ENCODE measurements around the gene MAN1B1.
A peak's percentile ranks its signal among the peaks of the same experiment; 100 is the strongest.

The MAN1B1 gene

GRCh38 chr9:137065336-137065967 is 21.3 kb upstream of the MAN1B1 start:
- Histone ChIP-seq H3K36me3 (ENCODE audit: control insufficient read depth, insufficient read depth, low read length) (peaks cover 10% of the 10 kb centered on the region), H3K27me3 (ENCODE audit: control insufficient read depth, insufficient read depth, low read length) (peaks cover 7% of the 10 kb centered on the region), H3K9me3 (ENCODE audit: control insufficient read depth, insufficient read depth, low read length) (no peaks in the 10 kb centered on the region), H3K4me1 (ENCODE audit: control insufficient read depth, insufficient read depth, low read length) (no peaks in the 10 kb centered on the region), H3K4me3 (ENCODE audit: low read depth, low read length) (no peak overlapping the region), H3K9ac (ENCODE audit: low read depth, low read length) (no peak overlapping the region)

- Histone ChIP-seq H3K9me3 (ENCODE audit: control insufficient read depth, insufficient read depth, low read length) (no peaks in the 10 kb centered on the region), H3K36me3 (ENCODE audit: control insufficient read depth, insufficient read depth, low read length) (peaks cover 10% of the 10 kb centered on the region), H3K4me3 (ENCODE audit: low read depth, low read length) (no peak overlapping the region), H3K4me1 (ENCODE audit: control insufficient read depth, insufficient read depth, low read length) (no peaks in the 10 kb centered on the region), H3K9ac (ENCODE audit: low read depth, low read length) (no peak overlapping the region), H3K27me3 (ENCODE audit: control insufficient read depth, insufficient read depth, low read length) (peaks cover 8% of the 10 kb centered on the region)
These were observed 20.5 kb upstream of the MAN1B1 start for GRCh38 chr9:137066096-137066861.

- Histone ChIP-seq H3K9ac (ENCODE audit: low read depth, low read length) (no peak overlapping the region), H3K4me1 (ENCODE audit: control insufficient read depth, insufficient read depth, low read length) (no peaks in the 10 kb centered on the region), H3K27me3 (ENCODE audit: control insufficient read depth, insufficient read depth, low read length) (peaks cover 11% of the 10 kb centered on the region), H3K4me3 (ENCODE audit: low read depth, low read length) (no peak overlapping the region), H3K9me3 (ENCODE audit: control insufficient read depth, insufficient read depth, low read length) (no peaks in the 10 kb centered on the region), H3K36me3 (ENCODE audit: control insufficient read depth, insufficient read depth, low read length) (peaks cover 10% of the 10 kb centered on the region)
These were observed 18.8 kb upstream of the MAN1B1 start for GRCh38 chr9:137067860-137068538.

GRCh38 chr9:137068539-137069507 is 18.0 kb upstream of the MAN1B1 start:
- Histone ChIP-seq H3K9ac (ENCODE audit: low read depth, low read length) (no peak overlapping the region), H3K4me3 (ENCODE audit: low read depth, low read length) (peak overlapping the region; percentile 66), H3K4me1 (ENCODE audit: control insufficient read depth, insufficient read depth, low read length) (no peaks in the 10 kb centered on the region)

GRCh38 chr9:137069508-137070091 is 17.2 kb upstream of the MAN1B1 start:
- H3K27me3 ChIP-seq (ENCODE audit: control insufficient read depth, insufficient read depth, low read length): peaks cover 11% of the 10 kb centered on the region
- peak overlapping the region; percentile 66 for H3K4me3 ChIP-seq (ENCODE audit: low read depth, low read length)
- peak overlapping the region; percentile 47 for H3K9ac ChIP-seq (ENCODE audit: low read depth, low read length)
- peaks cover 10% of the 10 kb centered on the region for H3K36me3 ChIP-seq (ENCODE audit: control insufficient read depth, insufficient read depth, low read length)
- H3K4me1 ChIP-seq (ENCODE audit: control insufficient read depth, insufficient read depth, low read length): no peaks in the 10 kb centered on the region
- no peaks in the 10 kb centered on the region for H3K9me3 ChIP-seq (ENCODE audit: control insufficient read depth, insufficient read depth, low read length)

More at GRCh38 chr9:137068539-137069507, 18.0 kb upstream of the MAN1B1 start:
- Histone ChIP-seq H3K9me3 (ENCODE audit: control insufficient read depth, insufficient read depth, low read length) (no peaks in the 10 kb centered on the region), H3K36me3 (ENCODE audit: control insufficient read depth, insufficient read depth, low read length) (peaks cover 10% of the 10 kb centered on the region), H3K27me3 (ENCODE audit: control insufficient read depth, insufficient read depth, low read length) (peaks cover 11% of the 10 kb centered on the region)

GRCh38 chr9:137070201-137070905 is 16.4 kb upstream of the MAN1B1 start, which contains the start of gene SAPCD2:
TSS of gene SAPCD2 (minus strand) at chr9:137070557. CDS start at chr9:137070460, 97 bp downstream.
- Histone ChIP-seq H3K9ac (ENCODE audit: low read depth, low read length) (peak within 1 kb of the TSS; percentile 47), H3K4me1 (ENCODE audit: control insufficient read depth, insufficient read depth, low read length) (peaks cover 5% of the 10 kb centered on the region), H3K36me3 (ENCODE audit: control insufficient read depth, insufficient read depth, low read length) (peaks cover 5% of the 10 kb centered on the region), H3K9me3 (ENCODE audit: control insufficient read depth, insufficient read depth, low read length) (no peaks in the 10 kb centered on the region), H3K27me3 (ENCODE audit: control insufficient read depth, insufficient read depth, low read length) (peaks cover 11% of the 10 kb centered on the region), H3K4me3 (ENCODE audit: low read depth, low read length) (peak within 1 kb of the TSS; percentile 66)

- peaks cover 6% of the 10 kb centered on the region for H3K4me1 ChIP-seq (ENCODE audit: control insufficient read depth, insufficient read depth, low read length)
- H3K36me3 ChIP-seq (ENCODE audit: control insufficient read depth, insufficient read depth, low read length): peaks cover 5% of the 10 kb centered on the region
- H3K4me3 ChIP-seq (ENCODE audit: low read depth, low read length): peak overlapping the region; percentile 49
- no peak overlapping the region for H3K9ac ChIP-seq (ENCODE audit: low read depth, low read length)
- peaks cover 11% of the 10 kb centered on the region for H3K27me3 ChIP-seq (ENCODE audit: control insufficient read depth, insufficient read depth, low read length)
- no peaks in the 10 kb centered on the region for H3K9me3 ChIP-seq (ENCODE audit: control insufficient read depth, insufficient read depth, low read length)
These were observed 15.9 kb upstream of the MAN1B1 start for GRCh38 chr9:137070906-137071275.

GRCh38 chr9:137071282-137071681 is 15.5 kb upstream of the MAN1B1 start:
- peak overlapping the region; percentile 49 for H3K4me3 ChIP-seq (ENCODE audit: low read depth, low read length)
- no peaks in the 10 kb centered on the region for H3K9me3 ChIP-seq (ENCODE audit: control insufficient read depth, insufficient read depth, low read length)
- peaks cover 6% of the 10 kb centered on the region for H3K4me1 ChIP-seq (ENCODE audit: control insufficient read depth, insufficient read depth, low read length)
- no peak overlapping the region for H3K9ac ChIP-seq (ENCODE audit: low read depth, low read length)
- peaks cover 5% of the 10 kb centered on the region for H3K36me3 ChIP-seq (ENCODE audit: control insufficient read depth, insufficient read depth, low read length)
- peaks cover 11% of the 10 kb centered on the region for H3K27me3 ChIP-seq (ENCODE audit: control insufficient read depth, insufficient read depth, low read length)

- H3K9ac ChIP-seq (ENCODE audit: low read depth, low read length): no peak overlapping the region
- no peaks in the 10 kb centered on the region for H3K36me3 ChIP-seq (ENCODE audit: control insufficient read depth, insufficient read depth, low read length)
- H3K4me1 ChIP-seq (ENCODE audit: control insufficient read depth, insufficient read depth, low read length): peaks cover 6% of the 10 kb centered on the region
- H3K4me3 ChIP-seq (ENCODE audit: low read depth, low read length): no peak overlapping the region
- no peaks in the 10 kb centered on the region for H3K9me3 ChIP-seq (ENCODE audit: control insufficient read depth, insufficient read depth, low read length)
- H3K27me3 ChIP-seq (ENCODE audit: control insufficient read depth, insufficient read depth, low read length): peaks cover 20% of the 10 kb centered on the region
These were observed 12.8 kb upstream of the MAN1B1 start for GRCh38 chr9:137073992-137074399.

- Histone ChIP-seq H3K9ac (ENCODE audit: low read depth, low read length) (peak overlapping the region; percentile 26), H3K4me1 (ENCODE audit: control insufficient read depth, insufficient read depth, low read length) (peaks cover 6% of the 10 kb centered on the region)
These were observed 12.0 kb upstream of the MAN1B1 start for GRCh38 chr9:137074657-137075274.

More at GRCh38 chr9:137074657-137075274, 12.0 kb upstream of the MAN1B1 start:
- peaks cover 6% of the 10 kb centered on the region for H3K36me3 ChIP-seq (ENCODE audit: control insufficient read depth, insufficient read depth, low read length)
- H3K27me3 ChIP-seq (ENCODE audit: control insufficient read depth, insufficient read depth, low read length): peaks cover 21% of the 10 kb centered on the region
- no peak overlapping the region for H3K4me3 ChIP-seq (ENCODE audit: low read depth, low read length)
- H3K9me3 ChIP-seq (ENCODE audit: control insufficient read depth, insufficient read depth, low read length): no peaks in the 10 kb centered on the region
